Muscle layer of colon (tissue), 2 donors: Measurements from ENCODE around the gene CUZD1.
"Not testable (repeated sequence)": the region's sequence is repeated elsewhere in the genome, so short reads cannot be mapped to it uniquely, and the experiment has no call there.

Experiments
- H3K27ac ChIP-seq: one replicate; pipeline ENCODE4 v1.7.0; 2013; ENCODE audit warnings: low read depth, mild to moderate bottlenecking, low read length, moderate library complexity
- H3K27me3 ChIP-seq, 2 donors: one replicate each; pipeline ENCODE4 v1.7.0; 2013; ENCODE audit warnings: low read length in 2 of 2, mild to moderate bottlenecking in 2 of 2; ENCODE audit not compliant: insufficient read depth in 2 of 2, control insufficient read depth in 1 of 2
- H3K36me3 ChIP-seq: one replicate; pipeline ENCODE4 v1.7.0; 2013; ENCODE audit warnings: mild to moderate bottlenecking, low read length; ENCODE audit not compliant: insufficient read depth
- H3K4me1 ChIP-seq: one replicate; pipeline ENCODE4 v1.7.0; 2013; ENCODE audit warnings: mild to moderate bottlenecking, low read length; ENCODE audit not compliant: insufficient read depth
- H3K4me3 ChIP-seq, 2 donors: one replicate each; pipeline ENCODE4 v1.7.0; 2013; ENCODE audit warnings: low read length in 2 of 2, low read depth in 1 of 2, mild to moderate bottlenecking in 1 of 2, moderate library complexity in 1 of 2
- H3K9ac ChIP-seq: one replicate; pipeline ENCODE4 v1.7.0; 2013; ENCODE audit warnings: low read length
- H3K9me3 ChIP-seq: one replicate; pipeline ENCODE4 v1.7.0; 2013; ENCODE audit warnings: mild to moderate bottlenecking, low read length
- donor health status: abdominal sarcoma.
- donor health status: Adenocarcinoma of cecum.

CUZD1 gene

GRCh38 chr10:122866757-122867482 is 21.3 kb upstream of the CUZD1 start:
- not testable (repeated sequence) for H3K4me1 ChIP-seq, H3K9ac ChIP-seq, H3K4me3 ChIP-seq, H3K9me3 ChIP-seq, H3K27ac ChIP-seq, H3K36me3 ChIP-seq, H3K27me3 ChIP-seq

GRCh38 chr10:122864901-122865300 is 19.2 kb upstream of the CUZD1 start:
- H3K9me3 ChIP-seq, result no peaks in the 10 kb centered on the region
- no peak overlapping the region for H3K4me3 ChIP-seq
- no peak overlapping the region for H3K27ac ChIP-seq
- no peaks in the 10 kb centered on the region for H3K36me3 ChIP-seq
- H3K4me1 ChIP-seq, result no peaks in the 10 kb centered on the region
- H3K27me3 ChIP-seq, result no peaks in the 10 kb centered on the region
- H3K9ac ChIP-seq, result no peak overlapping the region

GRCh38 chr10:122864194-122864592 is 18.5 kb upstream of the CUZD1 start:
- Histone ChIP-seq H3K4me3 (no peak overlapping the region), H3K36me3 (no peaks in the 10 kb centered on the region), H3K27ac (no peak overlapping the region), H3K27me3 (no peaks in the 10 kb centered on the region), H3K9ac (no peak overlapping the region), H3K9me3 (no peaks in the 10 kb centered on the region), H3K4me1 (no peaks in the 10 kb centered on the region)

- Histone ChIP-seq H3K36me3 (no peaks in the 10 kb centered on the region), H3K9me3 (no peaks in the 10 kb centered on the region), H3K9ac (no peak overlapping the region), H3K4me1 (no peaks in the 10 kb centered on the region), H3K27me3 (no peaks in the 10 kb centered on the region), H3K27ac (no peak overlapping the region), H3K4me3 (no peak overlapping the region)
Measured at GRCh38 chr10:122863216-122864193, 17.8 kb upstream of the CUZD1 start.

GRCh38 chr10:122861711-122862161 is 16.1 kb upstream of the CUZD1 start:
- Histone ChIP-seq H3K4me3 (no peak overlapping the region), H3K9me3 (no peaks in the 10 kb centered on the region), H3K27ac (no peak overlapping the region), H3K27me3 (no peaks in the 10 kb centered on the region), H3K4me1 (no peaks in the 10 kb centered on the region), H3K9ac (no peak overlapping the region), H3K36me3 (no peaks in the 10 kb centered on the region)

GRCh38 chr10:122859527-122859926 is 13.9 kb upstream of the CUZD1 start:
- Histone ChIP-seq H3K9ac (no peak overlapping the region), H3K4me3 (no peak overlapping the region), H3K27ac (no peak overlapping the region), H3K36me3 (peaks cover 6% of the 10 kb centered on the region), H3K4me1 (no peaks in the 10 kb centered on the region), H3K27me3 (no peaks in the 10 kb centered on the region), H3K9me3 (no peaks in the 10 kb centered on the region)

- H3K9me3 ChIP-seq, H3K27me3 ChIP-seq, H3K27ac ChIP-seq, H3K4me3 ChIP-seq, H3K4me1 ChIP-seq, H3K9ac ChIP-seq: not testable (repeated sequence)
- H3K36me3 ChIP-seq, result peaks cover 10% of the 10 kb centered on the region
Measured at GRCh38 chr10:122858042-122858441, 12.4 kb upstream of the CUZD1 start.

- H3K27me3 ChIP-seq, result no peaks in the 10 kb centered on the region
- H3K27ac ChIP-seq, result no peak overlapping the region
- no peak overlapping the region for H3K4me3 ChIP-seq
- no peaks in the 10 kb centered on the region for H3K9me3 ChIP-seq
- H3K36me3 ChIP-seq, result peaks cover 10% of the 10 kb centered on the region
- no peaks in the 10 kb centered on the region for H3K4me1 ChIP-seq
- H3K9ac ChIP-seq, result no peak overlapping the region
Measured at GRCh38 chr10:122856902-122857301, 11.2 kb upstream of the CUZD1 start.

- H3K4me1 ChIP-seq, result no peaks in the 10 kb centered on the region
- H3K9ac ChIP-seq, result no peak overlapping the region
- no peaks in the 10 kb centered on the region for H3K9me3 ChIP-seq
- no peak overlapping the region for H3K27ac ChIP-seq
- no peaks in the 10 kb centered on the region for H3K27me3 ChIP-seq
- H3K36me3 ChIP-seq, result peaks cover 10% of the 10 kb centered on the region
- H3K4me3 ChIP-seq, result no peak overlapping the region
Measured at GRCh38 chr10:122855745-122856144, 10.1 kb upstream of the CUZD1 start.

GRCh38 chr10:122854648-122855047 is 9.0 kb upstream of the CUZD1 start:
- Histone ChIP-seq H3K9me3 (no peaks in the 10 kb centered on the region), H3K27ac (no peak overlapping the region), H3K9ac (no peak overlapping the region), H3K4me3 (no peak overlapping the region), H3K27me3 (no peaks in the 10 kb centered on the region), H3K36me3 (peaks cover 10% of the 10 kb centered on the region), H3K4me1 (no peaks in the 10 kb centered on the region)

GRCh38 chr10:122853665-122854313 is 8.1 kb upstream of the CUZD1 start:
- Histone ChIP-seq H3K9me3 (no peaks in the 10 kb centered on the region), H3K27me3 (no peaks in the 10 kb centered on the region), H3K4me3 (no peak overlapping the region), H3K36me3 (peaks cover 10% of the 10 kb centered on the region), H3K27ac (no peak overlapping the region), H3K4me1 (no peaks in the 10 kb centered on the region), H3K9ac (no peak overlapping the region)
